GM21619 (cell line): ENCODE results near the gene TEX29.

ENCODE experiments used
- ATAC-seq: cut with Tn5 transposase; IDR thresholded peaks from one replicate; pipeline ENCODE4 v1.9.1; 2021; ENCODE audit not compliant: unreplicated experiment

TEX29 gene

DNA sequence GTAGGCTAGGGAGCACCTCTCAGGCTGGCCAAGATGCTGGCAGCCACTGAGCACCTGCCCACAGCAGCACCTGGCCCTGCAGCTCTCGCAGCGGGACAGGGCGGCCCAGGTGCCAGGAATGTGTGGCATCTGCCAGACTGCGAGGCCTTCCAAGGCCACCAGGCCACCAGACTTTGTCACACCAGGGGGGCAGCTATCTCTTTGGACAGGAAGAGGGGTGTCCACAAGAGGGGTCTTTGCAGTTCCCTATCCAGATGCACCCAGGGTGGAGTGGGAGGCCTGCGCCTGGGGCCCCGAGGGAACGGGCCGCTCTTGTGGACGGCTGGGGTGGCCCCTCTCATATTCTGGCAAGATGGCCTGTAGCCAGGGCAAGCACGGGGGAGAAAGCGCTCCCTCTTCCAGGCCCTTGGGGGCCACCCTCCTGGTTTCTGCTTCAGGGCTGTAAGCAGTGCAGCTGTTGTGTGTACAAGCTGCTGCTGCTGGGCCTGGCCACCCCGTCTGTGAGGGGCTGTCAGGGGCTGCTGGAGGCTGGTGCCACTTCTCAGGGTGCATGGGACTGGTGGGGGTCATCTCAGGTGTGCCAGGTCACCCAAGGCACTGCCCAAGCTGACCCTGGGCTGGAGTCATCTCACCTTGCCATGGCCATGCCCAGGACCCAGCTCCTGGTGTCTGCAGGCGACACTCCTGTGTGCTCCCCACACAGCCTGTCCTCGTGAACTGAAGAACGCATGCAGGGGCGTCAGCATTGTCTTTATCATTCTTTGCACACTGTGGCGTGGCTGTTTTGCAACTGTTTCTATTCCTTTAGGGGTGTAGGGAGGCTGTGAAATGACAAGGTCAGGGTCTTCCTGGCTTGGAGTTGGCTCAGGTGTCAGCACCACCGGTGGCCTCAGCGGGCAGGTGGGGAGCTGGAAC lies 1.8 kb downstream of the TEX29 start:
- ATAC-seq, result no peak

DNA sequence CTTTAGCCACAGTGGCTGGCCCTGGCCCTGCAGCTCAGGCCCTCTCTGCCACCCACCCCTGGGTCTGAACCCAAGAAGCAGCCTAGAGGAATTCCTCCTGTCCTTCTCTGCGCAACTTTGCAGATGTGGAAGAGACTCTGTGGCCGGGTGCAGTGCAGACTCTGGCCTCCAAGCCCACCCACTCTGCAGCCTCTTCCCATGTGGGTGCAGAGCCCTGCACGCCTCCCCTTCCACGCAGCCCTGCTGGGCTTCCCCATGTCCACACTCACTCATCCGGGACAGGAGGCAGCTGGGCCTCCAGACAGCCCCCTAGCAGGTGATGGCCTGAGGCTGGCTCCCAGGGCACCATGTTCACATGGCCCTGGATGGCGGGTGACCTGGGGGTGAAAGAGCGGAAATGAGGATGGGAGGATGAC lies 2.5 kb downstream of the TEX29 start:
- no peak for ATAC-seq

DNA sequence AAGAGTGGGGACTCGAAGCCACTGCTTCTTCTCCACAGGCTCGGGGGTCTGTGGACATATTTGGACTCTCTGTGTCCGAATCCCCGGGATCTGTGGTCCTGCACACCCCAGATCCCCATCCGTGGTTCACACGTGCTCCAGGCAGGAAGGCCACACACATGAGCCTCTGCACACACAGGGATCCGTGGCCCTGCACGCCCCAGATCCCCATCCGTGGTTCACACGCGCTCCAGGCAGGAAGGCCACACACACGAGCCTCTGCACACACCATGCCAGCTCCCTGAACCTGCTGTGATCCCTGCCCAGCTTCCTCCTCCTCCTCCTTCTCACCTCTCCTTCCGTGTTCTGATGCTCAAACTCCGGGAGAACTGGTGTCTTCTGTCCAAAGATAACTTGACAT lies 3.1 kb downstream of the TEX29 start:
- no peak for ATAC-seq

DNA sequence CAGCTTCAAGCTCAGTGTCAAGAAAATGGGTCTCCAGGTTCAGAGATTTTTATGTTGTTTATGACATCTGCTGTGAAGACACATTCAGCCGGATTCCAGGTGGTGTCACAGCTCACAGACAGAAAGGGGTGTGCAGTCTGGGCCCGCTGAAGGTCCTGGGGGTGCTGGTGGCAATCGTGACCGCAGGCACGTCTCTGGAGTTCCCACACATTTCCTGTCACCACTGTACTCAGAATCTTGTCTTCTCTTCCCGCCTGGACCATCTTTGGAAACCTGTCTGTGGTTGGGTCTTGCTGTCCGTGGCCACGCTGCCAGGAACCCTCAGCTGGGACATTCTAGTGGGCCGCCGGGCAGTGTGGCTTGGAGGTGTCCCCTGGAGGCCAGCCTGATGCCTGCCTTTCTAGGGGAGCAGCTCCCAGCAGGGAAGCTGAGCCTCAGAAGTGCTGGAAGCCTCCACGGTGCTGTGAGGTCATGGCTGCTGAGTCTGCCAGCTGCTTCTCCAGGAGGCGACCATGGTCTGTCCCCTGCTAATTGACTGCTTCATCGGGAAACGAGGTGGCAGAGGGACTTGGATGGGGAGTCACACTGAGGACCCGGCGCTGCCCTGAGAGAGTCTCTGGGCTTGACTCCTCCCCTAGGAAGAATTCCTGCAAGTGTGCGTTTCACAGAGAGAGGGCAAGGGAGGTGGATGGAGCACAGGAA lies 3.7 kb downstream of the TEX29 start:
- ATAC-seq, result no peak

DNA sequence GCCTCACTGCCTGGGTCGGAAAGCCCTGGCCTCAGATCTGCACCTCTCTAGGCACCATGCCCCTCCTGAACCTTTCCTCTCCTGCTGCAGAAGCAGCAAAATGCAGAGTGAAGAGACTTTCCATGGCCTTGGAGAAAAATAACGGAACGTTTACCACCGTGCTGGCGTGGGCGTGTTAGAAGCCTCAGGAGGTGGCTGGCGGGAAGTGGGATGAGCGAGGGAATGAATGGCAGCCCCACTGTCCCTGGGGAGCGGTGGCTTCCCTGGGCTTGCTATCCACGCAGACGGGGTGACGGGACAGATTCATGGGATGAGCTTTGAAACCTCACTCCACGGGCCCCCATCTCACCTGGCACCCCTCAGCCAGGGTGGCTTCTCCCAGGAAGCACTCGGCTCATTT lies 4.3 kb downstream of the TEX29 start:
- ATAC-seq, result no peak

DNA sequence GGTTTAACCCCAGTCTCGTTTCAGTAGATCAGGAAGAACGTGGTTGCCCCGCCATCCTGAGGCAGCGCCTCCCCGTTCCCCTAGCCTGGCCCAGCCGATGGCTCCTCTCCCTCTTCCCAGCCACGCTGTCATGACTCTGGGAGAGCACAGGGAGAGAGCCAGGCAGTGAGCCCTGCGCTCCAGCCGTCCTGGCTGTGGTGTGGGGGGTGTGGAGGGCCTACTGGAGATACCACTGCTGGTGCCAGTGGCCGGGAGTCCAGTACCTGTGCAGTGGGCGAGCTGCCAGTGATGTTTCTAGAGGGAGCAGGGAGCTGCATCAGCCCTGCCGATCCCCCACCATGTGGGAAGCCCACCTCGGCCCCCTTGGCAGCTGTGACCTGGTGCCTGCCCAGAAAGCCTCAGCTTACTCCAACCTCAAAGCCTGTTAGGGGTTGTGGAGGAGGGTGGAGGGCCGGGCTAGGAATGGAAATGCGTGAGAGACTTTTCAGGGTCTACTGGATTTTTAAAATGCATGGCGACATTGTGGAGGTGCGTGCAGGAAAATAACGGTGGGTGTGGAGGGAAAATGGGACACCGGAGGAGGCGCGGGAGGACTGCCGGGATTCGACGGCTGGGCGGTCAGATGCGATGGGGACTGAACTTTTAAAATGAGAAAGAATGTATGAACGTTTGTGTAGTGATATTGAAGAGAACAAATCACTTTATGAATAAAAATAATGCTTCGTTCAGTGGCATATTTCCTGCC lies 4.9 kb downstream of the TEX29 start:
- no peak for ATAC-seq

DNA sequence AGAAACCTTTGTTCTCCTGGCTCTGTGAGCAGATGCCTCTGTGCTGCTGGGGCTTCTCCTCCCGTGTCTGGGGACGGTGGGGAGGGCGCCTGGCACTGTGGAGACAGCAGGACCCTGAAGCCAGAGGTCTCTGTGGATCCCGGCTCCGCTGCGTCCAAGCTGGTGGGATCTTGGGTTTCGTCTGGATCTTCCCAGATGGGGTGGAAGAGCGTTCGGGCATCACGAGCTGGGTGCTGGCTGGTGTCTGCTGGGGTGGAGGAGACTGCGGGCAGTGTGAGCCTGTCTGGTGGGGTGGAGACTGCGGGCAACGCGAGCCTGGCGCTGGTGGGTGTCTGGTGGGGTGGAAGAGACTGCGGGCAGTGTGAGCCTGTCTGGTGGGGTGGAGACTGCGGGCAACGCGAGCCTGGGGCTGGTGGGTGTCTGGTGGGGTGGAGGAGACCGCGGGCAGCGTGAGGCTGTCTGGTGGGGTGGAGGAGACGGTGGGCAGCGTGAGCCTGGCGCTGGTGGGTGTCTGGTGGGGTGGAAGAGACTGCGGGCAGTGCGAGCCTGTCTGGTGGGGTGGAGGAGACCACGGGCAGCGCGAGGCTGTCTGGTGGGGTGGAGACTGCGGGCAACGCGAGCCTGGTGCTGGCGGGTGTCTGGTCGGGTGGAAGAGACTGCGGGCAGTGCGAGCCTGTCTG lies 5.6 kb downstream of the TEX29 start:
- ATAC-seq, result no peak

DNA sequence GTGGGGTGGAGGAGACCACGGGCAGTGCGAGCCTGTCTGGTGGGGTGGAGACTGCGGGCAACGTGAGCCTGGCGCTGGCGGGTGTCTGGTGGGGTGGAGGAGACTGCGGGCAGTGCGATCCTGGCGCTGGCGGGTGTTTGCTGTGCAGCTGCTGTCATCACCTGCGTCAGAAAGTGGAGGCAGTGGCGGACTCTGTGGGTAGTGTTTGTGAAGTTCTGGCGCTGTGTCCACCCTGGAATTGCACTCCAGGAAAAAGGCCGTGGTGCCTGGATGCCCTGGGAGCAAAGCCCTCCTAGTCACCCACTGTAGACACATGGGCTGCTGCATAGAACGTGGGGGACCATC lies 6.2 kb downstream of the TEX29 start:
- no peak for ATAC-seq

DNA sequence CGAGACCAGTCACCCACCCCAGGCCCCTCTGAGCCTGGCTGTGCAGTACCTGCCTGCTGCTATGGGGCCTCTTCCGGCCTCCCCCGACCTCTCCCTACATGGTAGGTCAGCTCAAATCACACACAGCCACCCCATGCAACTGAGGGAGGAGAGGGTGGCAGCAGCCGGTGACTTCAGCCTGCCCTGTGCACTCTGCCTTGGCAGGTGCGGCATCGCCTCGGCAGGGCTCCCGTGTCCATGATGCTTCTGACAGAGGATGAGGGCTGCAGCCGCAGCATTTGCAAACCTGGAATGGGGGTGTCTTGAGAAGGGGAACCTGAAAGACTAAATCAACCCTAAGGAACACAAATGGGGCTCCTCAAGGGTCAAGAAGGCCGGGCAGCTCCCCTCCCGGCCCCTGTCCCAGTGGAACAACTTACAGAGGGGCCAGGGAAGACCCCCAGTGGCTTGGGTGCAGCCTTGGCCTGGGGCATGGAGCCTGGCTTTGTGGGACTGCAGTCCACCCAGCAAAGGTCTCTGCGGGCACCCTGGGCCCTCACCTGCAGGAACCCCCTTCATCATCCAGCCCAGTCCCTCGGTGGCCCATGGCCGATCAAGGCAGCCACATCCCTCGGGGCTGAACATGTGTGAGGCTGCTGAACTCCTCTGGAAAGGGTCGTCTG lies 6.7 kb downstream of the TEX29 start:
- no peak for ATAC-seq

DNA sequence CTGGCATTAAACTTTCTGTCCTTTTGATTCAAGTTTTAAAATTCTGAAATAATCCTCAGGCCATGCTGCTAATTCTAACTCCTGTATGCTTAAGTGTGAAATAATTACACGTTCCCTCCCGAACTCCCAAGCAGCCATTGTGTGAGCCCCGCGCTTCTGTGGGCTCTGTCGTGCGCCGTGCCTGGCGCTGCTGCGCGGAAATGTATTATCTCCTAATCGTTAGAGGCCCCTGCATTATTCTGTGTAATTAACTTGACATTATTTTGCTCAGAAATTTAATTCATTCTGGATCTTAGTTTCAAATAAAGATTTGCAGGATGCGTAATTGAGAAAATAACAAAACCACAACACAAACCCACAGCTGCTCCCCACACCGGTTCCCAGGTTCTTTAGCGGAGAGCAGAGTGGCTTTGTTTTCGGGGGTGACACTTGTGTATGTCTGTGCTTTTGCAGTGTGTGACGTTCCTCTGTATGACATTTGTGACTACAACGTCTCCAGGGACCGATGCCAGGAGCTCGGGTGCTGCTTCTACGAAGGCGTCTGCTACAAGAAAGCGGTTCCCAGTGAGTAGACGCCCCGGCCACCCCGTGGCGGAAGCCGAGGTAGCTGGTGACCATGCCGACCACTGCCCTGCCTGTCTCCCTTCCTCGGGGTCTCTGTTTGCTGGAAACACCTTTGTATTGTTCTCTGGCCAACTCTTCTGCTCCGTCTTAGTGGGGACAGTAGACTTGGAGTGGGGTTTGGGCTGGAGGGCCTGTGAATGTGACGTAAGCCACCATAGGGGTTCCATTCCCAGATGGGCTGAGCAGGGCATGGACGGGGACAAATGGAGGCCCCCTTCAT lies 7.5 kb downstream of the TEX29 start:
- ATAC-seq, result no peak

DNA sequence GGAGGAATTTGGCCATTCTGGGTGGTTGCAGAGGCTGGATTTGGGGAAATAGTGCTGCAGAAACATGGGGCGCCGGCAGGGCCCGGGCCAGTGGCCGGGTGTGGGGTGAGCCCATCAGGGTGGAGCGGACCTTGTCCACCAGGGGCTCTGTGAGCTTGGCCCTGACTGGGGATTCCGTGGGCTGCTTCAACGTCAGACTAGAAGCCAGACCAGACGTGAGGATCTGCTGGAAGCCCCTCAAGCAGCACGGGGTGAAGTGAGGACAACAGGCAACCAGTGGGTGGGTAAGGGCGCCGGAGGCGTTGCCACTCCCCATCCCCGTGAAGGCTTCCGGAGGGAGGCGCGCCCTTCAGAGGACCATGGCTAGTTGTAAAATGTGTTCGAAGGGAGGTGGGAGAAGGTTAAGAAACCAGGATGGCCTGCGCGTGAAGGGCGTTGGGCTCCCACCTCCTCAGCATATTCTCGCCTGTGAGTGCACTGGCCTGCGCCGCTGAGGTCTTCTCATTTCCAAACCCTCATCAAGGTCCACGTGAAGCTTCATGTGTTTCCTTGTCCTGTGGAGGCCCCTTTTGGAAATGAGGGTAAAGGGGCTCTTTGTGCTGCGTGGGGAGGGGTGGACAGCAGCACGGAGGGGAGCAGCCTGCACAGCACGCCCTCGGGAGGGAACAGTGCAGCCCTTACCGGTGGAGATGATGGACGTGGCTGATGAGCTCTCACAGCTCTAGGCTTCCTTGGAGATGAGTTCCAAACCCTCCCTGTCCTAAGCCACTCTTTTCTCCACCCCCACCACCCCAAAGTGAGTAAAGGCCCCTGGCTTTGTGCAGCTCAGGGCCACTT lies 8.3 kb downstream of the TEX29 start:
- no peak for ATAC-seq

DNA sequence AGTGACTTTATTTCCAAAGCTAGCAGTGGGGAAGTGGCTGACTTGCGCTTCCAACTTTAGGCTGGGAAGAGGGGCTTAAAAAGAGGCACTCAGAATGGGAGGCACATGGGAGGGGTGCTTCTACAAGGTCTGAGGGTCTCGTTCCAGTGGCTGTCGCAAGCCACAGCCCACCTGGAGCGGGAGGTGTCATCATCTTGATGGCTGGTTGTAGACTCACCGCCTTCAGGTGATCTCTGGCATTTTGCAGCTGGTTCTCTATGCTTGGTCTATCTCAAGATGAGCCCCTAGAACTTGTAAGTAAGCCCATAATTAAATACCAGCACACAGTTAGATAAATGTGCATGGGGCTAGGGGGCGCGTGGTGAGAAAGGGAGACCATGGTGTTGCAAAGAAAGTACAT lies 9.2 kb downstream of the TEX29 start:
- ATAC-seq, result no peak

DNA sequence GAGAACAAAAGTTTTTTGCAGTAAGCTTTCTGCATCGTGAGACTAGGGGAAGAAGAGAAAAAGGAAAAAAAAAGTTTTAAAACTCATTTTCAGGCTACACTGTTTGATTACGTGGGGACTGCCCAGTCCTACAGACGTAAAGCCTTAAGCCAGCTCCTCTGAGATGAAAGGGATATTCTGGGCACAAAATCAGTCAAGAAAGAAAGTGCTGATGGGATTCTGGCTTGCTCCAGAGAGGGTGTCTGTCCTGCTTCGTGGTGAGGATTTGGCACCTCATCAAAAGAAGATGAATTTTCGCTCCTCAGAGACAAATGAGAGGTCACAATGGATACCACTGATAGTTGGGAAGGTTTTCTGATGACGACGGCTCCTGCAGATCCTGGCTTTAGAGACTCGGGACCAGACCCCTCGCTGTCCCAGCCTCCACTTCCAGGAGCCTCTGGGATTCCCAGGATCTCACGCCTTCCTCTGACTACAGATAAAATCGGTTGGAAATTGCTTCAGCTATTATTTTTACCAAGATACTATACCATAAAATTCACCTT lies 9.7 kb downstream of the TEX29 start:
- no peak for ATAC-seq

DNA sequence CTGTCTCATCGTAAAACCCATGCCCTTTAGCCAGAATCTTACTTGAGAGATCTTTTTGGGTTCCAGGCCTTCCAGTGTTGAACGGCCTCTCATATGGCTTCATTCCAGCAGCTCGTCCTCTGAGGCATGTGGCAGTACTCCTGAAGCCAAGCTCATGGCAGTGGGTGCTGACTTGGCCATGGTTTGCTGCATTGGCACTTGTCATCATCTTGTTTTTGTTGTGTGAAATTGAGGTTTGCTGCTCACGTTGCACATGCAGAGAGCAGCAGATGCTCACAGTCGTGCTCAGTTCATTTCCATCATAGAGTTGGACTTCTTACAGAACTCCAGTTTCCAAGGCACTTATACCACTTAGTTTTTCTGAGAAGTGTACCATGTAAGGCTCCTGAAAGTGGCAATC lies 14.9 kb downstream of the TEX29 start:
- ATAC-seq, result no peak

DNA sequence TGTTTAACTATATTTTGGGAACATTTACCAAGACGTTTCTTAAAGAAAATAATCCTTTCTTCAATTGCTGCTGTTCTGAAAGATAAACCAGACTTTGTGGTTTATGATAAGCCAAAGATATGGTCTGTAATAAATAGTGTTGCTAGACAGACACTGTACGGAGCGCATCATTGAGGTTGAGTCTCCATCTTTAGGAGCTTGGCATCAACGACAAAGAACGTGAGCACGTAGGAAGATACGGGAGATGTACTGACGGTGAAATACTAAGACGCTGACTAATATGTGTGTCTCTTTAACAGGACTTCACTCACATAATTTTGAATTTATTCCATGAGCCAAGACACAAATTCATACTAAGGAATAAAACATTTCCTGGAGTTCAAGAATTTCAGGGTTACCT lies 16.2 kb downstream of the TEX29 start:
- no peak for ATAC-seq

DNA sequence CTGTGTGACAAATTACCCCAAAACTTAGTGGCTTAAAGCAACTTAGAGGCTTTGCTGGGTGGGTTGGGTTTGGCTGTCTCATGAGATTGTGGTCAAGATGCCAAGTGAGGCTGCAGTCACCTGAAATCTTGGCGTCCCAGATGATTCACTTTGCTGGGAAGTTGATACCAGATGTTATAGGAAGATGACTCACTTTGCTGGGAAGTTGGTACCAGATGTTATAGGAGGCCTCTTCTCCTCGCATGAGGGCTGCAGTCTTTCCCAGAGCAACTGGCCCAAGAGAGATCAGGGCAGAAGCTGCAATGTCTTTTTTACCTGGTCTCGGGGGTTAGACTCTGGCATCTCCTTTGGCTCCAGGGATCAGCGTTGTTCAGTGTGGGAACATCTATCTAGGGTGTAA lies 16.8 kb downstream of the TEX29 start:
- ATAC-seq, result no peak

DNA sequence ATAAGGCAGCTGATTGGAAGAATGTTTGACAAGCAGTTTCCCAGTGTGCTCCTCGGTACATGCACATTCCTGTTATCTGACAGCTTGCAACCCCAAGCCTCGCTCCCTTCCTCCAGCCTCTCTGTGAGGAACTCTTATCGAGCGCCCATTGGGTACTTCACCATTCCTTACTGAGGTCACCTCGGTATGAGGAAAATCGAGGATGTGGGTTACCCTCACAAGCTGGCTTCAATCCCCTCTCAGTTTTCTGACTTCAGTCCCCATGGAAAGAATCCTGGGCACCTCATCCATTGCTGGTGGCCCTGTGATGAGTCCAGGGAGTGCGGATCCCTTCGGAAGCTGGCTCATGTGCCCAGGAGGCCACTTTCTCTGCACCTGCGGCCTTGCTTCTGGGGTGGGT lies 17.3 kb downstream of the TEX29 start:
- no peak for ATAC-seq

DNA sequence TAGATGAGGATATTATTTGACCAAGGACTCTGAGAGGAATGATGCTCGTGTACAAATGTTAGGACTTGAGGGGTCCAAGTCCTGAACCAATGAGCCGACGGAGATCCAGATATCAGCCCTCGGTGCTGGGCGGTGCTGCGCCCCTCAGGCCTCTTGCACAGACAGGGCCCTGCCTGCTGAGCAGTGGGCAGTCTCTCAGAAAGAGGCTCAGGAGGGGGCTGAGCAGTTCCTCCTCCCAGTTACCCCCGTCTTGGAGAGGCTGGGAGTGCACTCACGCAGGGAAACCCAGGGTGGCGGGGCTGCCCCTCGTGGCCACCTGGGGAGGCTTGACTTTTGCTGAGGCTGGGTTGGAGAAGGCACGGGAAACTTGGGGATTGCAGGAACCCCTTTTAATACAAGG lies 18.4 kb downstream of the TEX29 start:
- no peak for ATAC-seq
